Measurements from ENCODE around the gene TBC1D2.

TBC1D2 gene

GRCh38 chr9:98241357-98242300, 13.8 kb downstream of the TBC1D2 start:
- H4K20me1 ChIP-seq (ENCODE audit: insufficient read depth, low read length): no peaks in the 10 kb centered on the region
- no peak overlapping the region for H3K4me2 ChIP-seq (ENCODE audit: low read length)
- TF ChIP-seq EZH2phosphoT487 (IDR thresholded peaks at IDR 0.05; ENCODE audit: low read depth): no peak
- TF ChIP-seq, protein P1, sequence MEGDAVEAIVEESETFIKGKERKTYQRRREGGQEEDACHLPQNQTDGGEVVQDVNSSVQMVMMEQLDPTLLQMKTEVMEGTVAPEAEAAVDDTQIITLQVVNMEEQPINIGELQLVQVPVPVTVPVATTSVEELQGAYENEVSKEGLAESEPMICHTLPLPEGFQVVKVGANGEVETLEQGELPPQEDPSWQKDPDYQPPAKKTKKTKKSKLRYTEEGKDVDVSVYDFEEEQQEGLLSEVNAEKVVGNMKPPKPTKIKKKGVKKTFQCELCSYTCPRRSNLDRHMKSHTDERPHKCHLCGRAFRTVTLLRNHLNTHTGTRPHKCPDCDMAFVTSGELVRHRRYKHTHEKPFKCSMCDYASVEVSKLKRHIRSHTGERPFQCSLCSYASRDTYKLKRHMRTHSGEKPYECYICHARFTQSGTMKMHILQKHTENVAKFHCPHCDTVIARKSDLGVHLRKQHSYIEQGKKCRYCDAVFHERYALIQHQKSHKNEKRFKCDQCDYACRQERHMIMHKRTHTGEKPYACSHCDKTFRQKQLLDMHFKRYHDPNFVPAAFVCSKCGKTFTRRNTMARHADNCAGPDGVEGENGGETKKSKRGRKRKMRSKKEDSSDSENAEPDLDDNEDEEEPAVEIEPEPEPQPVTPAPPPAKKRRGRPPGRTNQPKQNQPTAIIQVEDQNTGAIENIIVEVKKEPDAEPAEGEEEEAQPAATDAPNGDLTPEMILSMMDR (IDR thresholded peaks at IDR 0.05; ENCODE audit: low read depth, low read length): no peak
- no peaks in the 10 kb centered on the region for H3K36me3 ChIP-seq (replicated peaks; ENCODE audit: low read depth, low read length)
- no peak overlapping the region for H3K4me3 ChIP-seq (ENCODE audit: low read length)
- H3K27me3 ChIP-seq (ENCODE audit: low read depth, low read length): no peaks in the 10 kb centered on the region
- no peak overlapping the region for H3K27ac ChIP-seq (ENCODE audit: low read length)
- no peaks in the 10 kb centered on the region for H3K4me1 ChIP-seq (ENCODE audit: low read length)
- no peaks in the 10 kb centered on the region for H3K79me2 ChIP-seq (ENCODE audit: low read length)
- no peak overlapping the region for H2AFZ ChIP-seq (ENCODE audit: low read depth, low read length)
- no peak overlapping the region for H3K9ac ChIP-seq (ENCODE audit: low read length)
- H3K9me3 ChIP-seq (ENCODE audit: insufficient read depth, low read length): no peaks in the 10 kb centered on the region

- no peaks in the 10 kb centered on the region for H3K9me3 ChIP-seq (ENCODE audit: insufficient read depth, low read length)
- no peak overlapping the region for H3K27ac ChIP-seq (ENCODE audit: low read length)
- no peak overlapping the region for H3K9ac ChIP-seq (ENCODE audit: low read length)
- H3K4me2 ChIP-seq (ENCODE audit: low read length): no peak overlapping the region
- H3K36me3 ChIP-seq (replicated peaks; ENCODE audit: low read depth, low read length): no peaks in the 10 kb centered on the region
- no peaks in the 10 kb centered on the region for H4K20me1 ChIP-seq (ENCODE audit: insufficient read depth, low read length)
- no peaks in the 10 kb centered on the region for H3K27me3 ChIP-seq (ENCODE audit: low read depth, low read length)
- no peak overlapping the region for H2AFZ ChIP-seq (ENCODE audit: low read depth, low read length)
- TF ChIP-seq, protein P1 (IDR thresholded peaks at IDR 0.05; ENCODE audit: low read depth, low read length): no peak
- no peak for TF ChIP-seq EZH2phosphoT487 (IDR thresholded peaks at IDR 0.05; ENCODE audit: low read depth)
- H3K4me3 ChIP-seq (ENCODE audit: low read length): no peak overlapping the region
- H3K4me1 ChIP-seq (ENCODE audit: low read length): no peaks in the 10 kb centered on the region
- no peaks in the 10 kb centered on the region for H3K79me2 ChIP-seq (ENCODE audit: low read length)
Observed at GRCh38 chr9:98240475-98240874, 15.0 kb downstream of the TBC1D2 start.

- TF ChIP-seq, protein P1 (IDR thresholded peaks at IDR 0.05; ENCODE audit: low read depth, low read length): no peak
- no peak for TF ChIP-seq EZH2phosphoT487 (IDR thresholded peaks at IDR 0.05; ENCODE audit: low read depth)
- H3K27ac ChIP-seq (ENCODE audit: low read length): no peak overlapping the region
- H2AFZ ChIP-seq (ENCODE audit: low read depth, low read length): no peak overlapping the region
- H3K4me2 ChIP-seq (ENCODE audit: low read length): no peak overlapping the region
- H3K36me3 ChIP-seq (replicated peaks; ENCODE audit: low read depth, low read length): no peaks in the 10 kb centered on the region
- H3K4me3 ChIP-seq (ENCODE audit: low read length): no peak overlapping the region
- no peaks in the 10 kb centered on the region for H4K20me1 ChIP-seq (ENCODE audit: insufficient read depth, low read length)
- H3K79me2 ChIP-seq (ENCODE audit: low read length): no peaks in the 10 kb centered on the region
- no peaks in the 10 kb centered on the region for H3K9me3 ChIP-seq (ENCODE audit: insufficient read depth, low read length)
- no peaks in the 10 kb centered on the region for H3K4me1 ChIP-seq (ENCODE audit: low read length)
- no peaks in the 10 kb centered on the region for H3K27me3 ChIP-seq (ENCODE audit: low read depth, low read length)
- no peak overlapping the region for H3K9ac ChIP-seq (ENCODE audit: low read length)
Observed at GRCh38 chr9:98236901-98237487, 18.5 kb downstream of the TBC1D2 start.

DNA sequence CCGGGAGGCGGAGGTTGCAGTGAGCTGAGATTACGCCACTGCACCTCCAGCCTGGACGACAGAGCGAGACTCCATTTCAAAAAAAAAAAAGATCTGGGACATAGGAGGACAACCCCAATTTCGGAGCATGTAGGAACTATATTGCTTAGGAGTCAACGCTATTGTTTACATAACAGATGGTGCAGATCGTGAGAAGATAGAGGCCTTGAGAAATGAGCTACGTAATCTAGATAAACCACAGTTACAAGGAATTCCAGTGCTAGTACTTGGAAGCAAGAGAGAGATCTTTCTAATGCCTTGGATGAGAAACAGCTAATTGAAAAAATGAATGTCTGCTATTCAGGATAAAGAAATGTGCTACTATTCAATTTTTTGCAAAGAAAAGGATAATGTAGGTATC, 20.3 kb downstream of the TBC1D2 start:
- TF ChIP-seq, protein P1 (IDR thresholded peaks at IDR 0.05; ENCODE audit: low read depth, low read length): no peak
- TF ChIP-seq EZH2phosphoT487 (IDR thresholded peaks at IDR 0.05; ENCODE audit: low read depth): no peak
- H4K20me1 ChIP-seq (ENCODE audit: insufficient read depth, low read length): no peaks in the 10 kb centered on the region
- no peaks in the 10 kb centered on the region for H3K4me1 ChIP-seq (ENCODE audit: low read length)
- H3K4me2 ChIP-seq (ENCODE audit: low read length): no peak overlapping the region
- no peaks in the 10 kb centered on the region for H3K79me2 ChIP-seq (ENCODE audit: low read length)
- no peaks in the 10 kb centered on the region for H3K9me3 ChIP-seq (ENCODE audit: insufficient read depth, low read length)
- no peak overlapping the region for H3K9ac ChIP-seq (ENCODE audit: low read length)
- H3K4me3 ChIP-seq (ENCODE audit: low read length): no peak overlapping the region
- H2AFZ ChIP-seq (ENCODE audit: low read depth, low read length): no peak overlapping the region
- H3K36me3 ChIP-seq (replicated peaks; ENCODE audit: low read depth, low read length): no peaks in the 10 kb centered on the region
- no peak overlapping the region for H3K27ac ChIP-seq (ENCODE audit: low read length)
- H3K27me3 ChIP-seq (ENCODE audit: low read depth, low read length): no peaks in the 10 kb centered on the region
